B cell (primary cell): ENCODE results near the gene ABCA12. TPM values are rescaled to one million over a fixed set of nuclear protein-coding genes. Genes with fewer than 3 reads are reported as not detected.

Source experiments
- ATAC-seq: fragments of 200-7000 bp; cut with Tn5 transposase; one replicate; pipeline ENCODE4 v1.10.0; 2021; ENCODE audit warnings: low read depth, mild to moderate bottlenecking, moderate number of reproducible peaks, moderate library complexity
- CTCF ChIA-PET: fragments of 350-600 bp; sonication (Branson Sonifier 250); formaldehyde crosslinking; loops from one replicate; lab custom pipeline; 2021; ENCODE audit warnings: antibody characterized with exemption, inconsistent platforms; lab: Charles Lee
- POLR2A ChIA-PET: fragments of 350-600 bp; sonication (Branson Sonifier 250); formaldehyde crosslinking; loops from one replicate; lab custom pipeline; 2021; ENCODE audit warnings: antibody characterized with exemption; lab: Charles Lee
- DNase-seq: peaks from one replicate; pipeline ENCODE4 v3.0.0; 2013
- H2AFZ ChIP-seq: 2 replicates; pipeline ENCODE4 v1.6.1; 2012; ENCODE audit warnings: mild to moderate bottlenecking, low read depth, low read length; ENCODE audit not compliant: insufficient read depth, poor library complexity, severe bottlenecking
- H3K27ac ChIP-seq, 2 donors: 1 replicate in 1 of 2; 2 replicates in 1 of 2; pipeline ENCODE4 v1.5.1; 2012 to 2013; ENCODE audit warnings: low read length in 2 of 2, mild to moderate bottlenecking in 2 of 2, moderate library complexity in 1 of 2
- H3K27me3 ChIP-seq, 4 experiments: fragments of 200-600 bp in 1 of 4; sonication (generic) in 1 of 4; replicated peaks in 1 of 4; 1 replicate in 2 of 4; 2 replicates in 2 of 4; pipeline versions ENCODE4 v1.6.1 to v1.7.0; 2013 to 2016; ENCODE audit warnings: low read length in 3 of 4, mild to moderate bottlenecking in 2 of 4, mixed read lengths in 1 of 4, moderate library complexity in 1 of 4; ENCODE audit not compliant: insufficient read depth in 4 of 4, control insufficient read depth in 3 of 4; ENCODE audit errors: control extremely low read depth in 1 of 4
- H3K36me3 ChIP-seq, 2 experiments: replicated peaks in 1 of 2; 1 replicate in 1 of 2; 2 replicates in 1 of 2; pipeline versions ENCODE4 v1.6.1 to v1.7.1; 2013; ENCODE audit warnings: low read length in 1 of 2; ENCODE audit not compliant: insufficient read depth in 2 of 2, control insufficient read depth in 1 of 2; ENCODE audit errors: control extremely low read depth in 1 of 2, extremely low read depth in 1 of 2
- H3K4me1 ChIP-seq, 2 donors: fragments of 200-600 bp in 1 of 2; sonication (generic) in 1 of 2; 1 replicate in 1 of 2; 2 replicates in 1 of 2; pipeline versions ENCODE4 v1.5.1 to v1.6.1; 2013 to 2017; ENCODE audit warnings: low read length in 2 of 2; ENCODE audit not compliant: control insufficient read depth in 2 of 2, insufficient read depth in 2 of 2
- H3K4me2 ChIP-seq: replicated peaks from 2 replicates; pipeline ENCODE3; 2012; ENCODE audit warnings: mild to moderate bottlenecking, low read depth, low read length; ENCODE audit not compliant: poor library complexity, severe bottlenecking
- H3K4me3 ChIP-seq, 5 experiments: fragments of 200-600 bp in 1 of 5; sonication (generic) in 1 of 5; 1 replicate in 3 of 5; 2 replicates in 2 of 5; pipeline versions ENCODE4 v1.5.1 to v1.7.0; 2011 to 2016; ENCODE audit warnings: low read length in 4 of 5, mild to moderate bottlenecking in 4 of 5, low read depth in 2 of 5, control low read depth in 1 of 5, moderate library complexity in 1 of 5; ENCODE audit not compliant: insufficient read depth in 1 of 5; ENCODE audit errors: control extremely low read depth in 1 of 5, extremely low read depth in 1 of 5
- H3K79me2 ChIP-seq: fragments of 200-600 bp; sonication (generic); one replicate; pipeline ENCODE4 v1.6.0; 2016; ENCODE audit warnings: low read length; ENCODE audit not compliant: control insufficient read depth, insufficient read depth
- H3K9ac ChIP-seq: fragments of 200-600 bp; sonication (generic); 2 replicates; pipeline ENCODE4 v1.6.1; 2017; ENCODE audit warnings: mild to moderate bottlenecking, low read length, moderate library complexity
- H3K9me3 ChIP-seq, 3 donors: one replicate each; pipeline versions ENCODE4 v1.6.1 to v1.7.1; 2013; ENCODE audit warnings: low read length in 2 of 3; ENCODE audit not compliant: control insufficient read depth in 2 of 3, insufficient read depth in 1 of 3; ENCODE audit errors: control extremely low read depth in 1 of 3
- H4K20me1 ChIP-seq: 2 replicates; pipeline ENCODE4 v1.6.0; 2012; ENCODE audit warnings: mild to moderate bottlenecking, low read length; ENCODE audit not compliant: insufficient read depth, control insufficient read depth, poor library complexity, severe bottlenecking
- H3K27ac Mint-ChIP-seq: one replicate; pipeline ENCODE4 v1.8.0; 2021; ENCODE audit warnings: mixed read lengths
- H3K27me3 Mint-ChIP-seq: one replicate; pipeline ENCODE4 v1.8.0; 2021; ENCODE audit warnings: mixed read lengths
- H3K4me1 Mint-ChIP-seq: one replicate; pipeline ENCODE4 v1.8.0; 2021; ENCODE audit warnings: mixed read lengths
- H3K4me3 Mint-ChIP-seq: one replicate; pipeline ENCODE4 v1.8.0; 2021; ENCODE audit warnings: mixed read lengths
- H3K9me3 Mint-ChIP-seq: one replicate; pipeline ENCODE4 v1.8.0; 2022; ENCODE audit warnings: mixed read lengths; ENCODE audit not compliant: insufficient read depth
- CTCF ChIP-seq: fragments of 200-600 bp; IDR thresholded peaks from one replicate; pipeline ENCODE4 v1.8.0; 2022; ENCODE audit warnings: antibody characterized with exemption, mild to moderate bottlenecking
- EZH2 ChIP-seq: IDR thresholded peaks from 2 replicates; pipeline ENCODE4 v1.6.1; 2012; ENCODE audit warnings: borderline replicate concordance, low read depth, mild to moderate bottlenecking, moderate library complexity, low read length; ENCODE audit not compliant: insufficient read depth, poor library complexity, severe bottlenecking
- WGBS: methylation state at CpG from one replicate; pipeline ENCODE4 v1.1.5; 2013; ENCODE audit warnings: missing lambda C conversion rate; ENCODE audit not compliant: insufficient coverage; 5-methylcytosine and 5-hydroxymethylcytosine counted together
- intact Hi-C: fragments of 100-400 bp; cut with micrococcal nuclease; formaldehyde crosslinking; loops from one replicate; pipeline ENCODE4 v1.10.0; 2022
- polyA plus RNA-seq: library from polyadenylated mRNA; depleted of rRNA; stranded (reverse); fragments of >200 nt; gene quantifications from 2 replicates; pipeline ENCODE4 v1.2.3, GENCODE V29; 2012
- total RNA-seq, 2 donors: library from RNA; stranded (reverse); fragments of 120-200 nt in 1 of 2; gene quantifications; 1 replicate in 1 of 2; 2 replicates in 1 of 2; pipeline versions ENCODE4 v1.2.3 to v1.2.4, GENCODE V29; 2013 to 2022

Gene ABCA12
- total and polyA plus RNA-seq, 2 donors (not counting 1 experiment from before 2014, with no cell fraction given) = not detected

DNA sequence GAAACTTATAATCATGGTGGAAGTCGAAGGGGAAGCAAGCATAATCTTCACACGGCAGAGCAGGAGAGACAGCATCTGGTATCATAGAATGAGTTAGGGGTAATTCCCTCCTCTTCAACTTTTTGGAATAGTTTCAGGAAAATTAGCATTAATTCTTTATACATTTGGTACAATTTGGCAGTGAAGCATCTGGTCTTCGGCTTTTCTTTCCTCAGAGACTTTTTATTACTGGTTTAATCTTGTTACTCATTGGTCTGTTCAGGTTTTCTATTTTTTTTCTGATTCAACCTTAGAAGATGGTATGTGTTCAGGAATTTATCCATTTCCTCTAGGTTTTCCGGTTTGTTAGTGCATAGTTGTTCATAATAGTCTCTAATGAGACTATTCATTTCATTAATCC is 39.7 kb upstream of the ABCA12 start:
- Histone ChIP-seq H3K4me1 (no peaks in the 10 kb centered on the region), H3K9me3 (peaks cover 0 to 12% (median 1%) of the 10 kb centered on the region in 3 donors), H2AFZ (no peak overlapping the region), H3K27ac (no peak overlapping the region), H3K79me2 (no peaks in the 10 kb centered on the region), H3K4me2 (no peak overlapping the region), H3K27me3 (no peaks in the 10 kb centered on the region), H4K20me1 (no peaks in the 10 kb centered on the region), H3K9ac (no peak overlapping the region), H3K36me3 (no peaks in the 10 kb centered on the region), H3K4me3 (no peak overlapping the region)
- WGBS = 100% methylated on average over 1 of the region's 4 CpGs
- intact Hi-C loops = no loop called here
- Mint-ChIP-seq H3K27ac (no peak overlapping the region), H3K4me3 (no peak overlapping the region), H3K9me3 (no peaks in the 10 kb centered on the region), H3K4me1 (no peaks in the 10 kb centered on the region), H3K27me3 (no peaks in the 10 kb centered on the region)
- ATAC-seq (no peak), DNase-seq (no peak)
- no peak for TF ChIP-seq EZH2
- TF ChIP-seq CTCF = no peak
- CTCF ChIA-PET = no interaction called here
- POLR2A ChIA-PET = no interaction called here

- WGBS = no CpG with 5 or more reads among the region's 4 CpGs
- DNase-seq = no peak
- H3K9me3 ChIP-seq = no peaks in the 10 kb centered on the region
- H3K27ac ChIP-seq = no peak overlapping the region
- Mint-ChIP-seq H3K9me3 (no peaks in the 10 kb centered on the region), H3K27ac (no peak overlapping the region), H3K4me1 (peaks cover 5% of the 10 kb centered on the region), H3K27me3 (no peaks in the 10 kb centered on the region), H3K4me3 (no peak overlapping the region)
- TF ChIP-seq CTCF (no peak), EZH2 (no peak)
- ChIA-PET CTCF (no interaction called here), POLR2A (no interaction called here)
- intact Hi-C loops = no loop called here
- no peak overlapping the region for H3K4me2 ChIP-seq
- no peak for ATAC-seq
- no peaks in the 10 kb centered on the region for H3K4me1 ChIP-seq
- no peak overlapping the region for H3K4me3 ChIP-seq
- no peaks in the 10 kb centered on the region for H3K79me2 ChIP-seq
- H3K27me3 ChIP-seq = no peaks in the 10 kb centered on the region
- peak overlapping the region; percentile 16 for H2AFZ ChIP-seq
- no peaks in the 10 kb centered on the region for H4K20me1 ChIP-seq
- H3K36me3 ChIP-seq = no peaks in the 10 kb centered on the region
- no peak overlapping the region for H3K9ac ChIP-seq
Measured at GRCh38 chr2:215171796-215172195, 33.4 kb upstream of the ABCA12 start.
